ENCODE data around the gene HDLBP. TPM values are rescaled to one million over a fixed set of nuclear protein-coding genes. Genes with fewer than 3 reads are reported as not detected.
"Not testable (repeated sequence)": the region's sequence is repeated elsewhere in the genome, so short reads cannot be mapped to it uniquely, and the experiment has no call there.

HDLBP gene
- polyA plus RNA-seq, 3 donors = 341 to 386 (median 376) TPM

- DNase-seq (ENCODE audit: extremely low read depth in 1 of 11, low read depth in 9 of 11, low spot score in 4 of 11) = no peak
Observed at GRCh38 chr2:241313543-241314095, 1.9 kb downstream of the HDLBP start.

DNA sequence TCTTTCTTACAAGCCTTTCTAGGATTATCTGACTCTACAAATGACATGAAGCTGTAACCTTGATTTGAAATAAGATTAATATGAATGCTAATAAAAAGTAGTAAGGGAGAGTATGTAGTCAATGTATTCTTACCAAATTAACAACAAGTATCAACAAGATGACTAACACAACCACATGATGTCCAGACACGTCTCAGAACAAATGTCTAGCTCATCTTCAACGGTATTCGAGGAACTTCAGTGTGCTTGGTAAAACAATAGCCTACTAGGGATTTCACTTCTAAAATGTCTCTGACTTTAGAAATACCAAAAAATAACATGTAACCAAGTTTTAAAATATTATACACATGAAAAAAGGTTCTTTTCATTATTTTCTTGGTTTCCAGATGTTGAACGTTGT lies 3.4 kb downstream of the HDLBP start:
- DNase-seq (ENCODE audit: extremely low read depth in 1 of 11, low read depth in 9 of 11, low spot score in 4 of 11) = no peak

- no peak for DNase-seq (ENCODE audit: extremely low read depth in 1 of 11, low read depth in 9 of 11, low spot score in 4 of 11)
Observed at GRCh38 chr2:241310917-241311566, 4.4 kb downstream of the HDLBP start.

DNA sequence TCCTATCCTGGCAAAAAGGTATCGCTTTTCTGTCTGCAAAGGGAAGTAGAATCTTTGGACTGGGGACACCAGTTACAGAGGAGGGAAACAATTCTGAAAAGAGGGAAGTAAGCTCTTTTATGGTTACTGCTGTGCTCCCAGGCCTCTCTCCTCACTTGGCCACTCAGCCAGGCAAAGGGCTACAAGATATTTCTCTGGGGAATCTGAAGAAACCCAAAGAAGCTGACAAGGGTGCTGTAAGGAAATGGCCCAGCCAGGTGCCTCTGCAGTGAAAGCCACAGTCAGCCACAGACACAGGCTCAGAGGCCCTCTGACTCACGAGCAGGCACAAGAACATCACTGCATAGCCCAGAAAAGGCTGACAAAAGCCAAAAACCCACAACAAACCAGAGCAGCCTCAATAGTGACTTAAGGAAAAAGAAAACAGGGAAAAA lies 5.8 kb downstream of the HDLBP start:
- no peak for DNase-seq (ENCODE audit: extremely low read depth in 1 of 11, low read depth in 9 of 11, low spot score in 4 of 11)

DNA sequence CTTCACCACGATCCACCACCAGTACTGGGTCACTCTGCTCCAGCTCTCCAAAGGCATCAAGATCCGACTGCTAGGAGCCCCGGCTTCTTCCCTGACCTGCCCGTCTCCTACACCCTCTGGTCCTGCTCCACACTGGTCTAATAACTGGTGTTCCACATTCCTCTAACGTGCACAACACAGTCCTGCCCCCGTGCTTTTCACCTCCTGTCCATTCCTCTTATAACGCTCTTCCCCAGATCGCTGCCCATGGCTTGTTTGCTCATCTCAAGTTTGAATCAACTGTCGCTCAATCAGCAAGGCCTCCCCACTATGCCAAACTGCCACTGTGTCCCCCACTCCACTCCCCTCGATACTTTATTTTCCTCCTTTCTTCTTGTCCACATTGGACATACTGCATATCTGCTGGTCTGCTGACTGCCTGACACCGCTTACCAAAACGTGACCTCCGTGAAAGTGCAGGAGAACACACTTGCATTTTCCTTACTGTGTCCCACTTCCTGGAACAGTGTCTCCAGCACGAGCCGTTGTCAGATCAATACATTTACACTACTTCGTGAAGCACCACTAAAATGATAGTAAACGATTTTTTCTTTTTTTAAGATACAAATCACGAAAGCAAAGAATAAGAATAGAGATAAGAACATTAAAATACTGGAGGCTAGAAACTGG lies 6.5 kb downstream of the HDLBP start:
- no peak for DNase-seq (ENCODE audit: extremely low read depth in 1 of 11, low read depth in 9 of 11, low spot score in 4 of 11)

DNA sequence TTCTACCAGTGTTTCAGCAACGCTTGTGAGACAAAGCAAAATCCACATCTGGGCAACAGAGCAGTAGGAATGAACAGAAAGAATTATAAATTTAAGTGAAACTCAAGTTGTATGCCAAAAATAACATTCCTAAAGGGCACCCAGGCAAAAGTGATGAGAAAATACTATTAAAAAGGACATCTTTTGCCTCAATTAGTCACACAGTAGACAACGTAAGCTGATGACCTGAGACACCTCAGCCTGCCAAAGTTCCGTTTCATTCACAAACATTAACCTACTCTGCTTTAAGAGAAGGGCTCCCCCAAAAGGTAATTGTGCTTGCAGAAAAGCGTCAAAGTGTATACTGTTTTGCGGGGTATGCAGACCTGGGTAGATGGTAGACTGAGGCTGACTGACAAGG lies 7.2 kb downstream of the HDLBP start:
- DNase-seq (ENCODE audit: extremely low read depth in 1 of 11, low read depth in 9 of 11, low spot score in 4 of 11) = no peak

DNA sequence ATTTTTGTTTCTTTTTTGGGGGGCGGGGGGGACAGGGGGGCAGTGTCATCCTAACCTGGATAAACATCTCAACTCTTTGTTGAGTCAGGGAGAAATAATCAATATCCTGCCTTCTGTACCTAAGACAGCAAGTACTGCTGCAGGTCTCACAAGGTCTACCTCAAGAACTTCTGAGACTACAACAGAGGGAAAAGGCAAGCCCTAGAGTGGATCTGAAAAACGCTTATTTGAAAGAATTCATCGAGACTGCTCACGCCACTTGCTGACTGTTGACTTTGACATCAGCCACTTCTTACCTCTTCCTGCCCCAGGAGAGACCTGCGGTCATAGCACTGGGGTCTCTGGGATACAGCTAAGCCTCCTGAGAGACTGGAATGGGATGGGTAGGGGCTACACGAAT lies 8.4 kb downstream of the HDLBP start:
- no peak for DNase-seq (ENCODE audit: extremely low read depth in 1 of 11, low read depth in 9 of 11, low spot score in 4 of 11)

GRCh38 chr2:241304039-241304670 lies 11.3 kb downstream of the HDLBP start:
- DNase-seq (ENCODE audit: extremely low read depth in 1 of 11, low read depth in 9 of 11, low spot score in 4 of 11) = no peak

GRCh38 chr2:241302759-241303651 lies 12.5 kb downstream of the HDLBP start:
- no peak for DNase-seq (ENCODE audit: extremely low read depth in 1 of 11, low read depth in 9 of 11, low spot score in 4 of 11)

GRCh38 chr2:241302083-241302482 lies 13.4 kb downstream of the HDLBP start:
- DNase-seq (ENCODE audit: extremely low read depth in 1 of 11, low read depth in 9 of 11, low spot score in 4 of 11) = no peak

DNA sequence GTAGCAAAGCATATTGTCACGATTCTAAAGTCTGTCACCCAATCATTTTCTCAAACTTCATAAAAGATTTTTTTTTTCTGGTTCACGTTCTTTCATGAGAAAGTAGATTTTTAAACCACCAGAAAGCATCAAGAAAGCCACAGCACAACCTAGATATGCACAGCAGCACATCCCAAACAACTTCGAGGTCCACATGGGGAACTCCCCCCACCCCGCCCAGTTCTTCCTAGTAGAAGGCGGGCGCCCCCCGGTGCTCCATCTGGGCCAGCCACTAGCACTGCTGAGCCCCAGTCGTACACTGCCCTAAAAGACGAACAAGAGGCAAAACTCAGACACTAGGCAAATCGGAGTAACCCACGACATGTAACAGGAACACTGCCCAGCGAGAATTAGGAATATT lies 15.5 kb downstream of the HDLBP start:
- no peak for DNase-seq (ENCODE audit: extremely low read depth in 1 of 11, low read depth in 9 of 11, low spot score in 4 of 11)

DNA sequence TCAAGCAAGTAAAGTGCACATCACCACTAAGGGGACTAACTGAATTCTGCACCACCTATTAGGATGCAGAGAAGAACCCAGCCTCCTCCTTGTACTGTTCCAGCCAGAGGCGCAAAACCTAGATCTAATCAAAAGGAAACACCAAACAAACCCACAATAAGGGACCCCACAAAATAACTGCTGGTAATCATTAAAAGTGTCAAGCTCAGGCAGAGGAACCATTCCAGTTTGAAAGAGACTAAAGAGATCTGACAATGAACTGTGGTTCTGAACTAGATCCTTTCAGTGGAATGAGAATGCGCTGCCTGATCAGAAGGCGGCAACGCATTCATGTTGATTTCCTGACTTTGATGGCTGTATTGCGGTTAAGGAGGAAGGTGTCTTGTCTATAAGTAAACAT lies 16.8 kb downstream of the HDLBP start:
- DNase-seq (ENCODE audit: extremely low read depth in 1 of 11, low read depth in 9 of 11, low spot score in 4 of 11) = no peak

GRCh38 chr2:241296767-241297166 lies 18.7 kb downstream of the HDLBP start:
- DNase-seq (ENCODE audit: extremely low read depth in 1 of 11, low read depth in 9 of 11, low spot score in 4 of 11) = no peak

GRCh38 chr2:241295326-241296095 lies 20.0 kb downstream of the HDLBP start:
- DNase-seq (ENCODE audit: extremely low read depth in 1 of 11, low read depth in 9 of 11, low spot score in 4 of 11) = no peak

- DNase-seq (ENCODE audit: extremely low read depth in 1 of 11, low read depth in 9 of 11, low spot score in 4 of 11) = not testable (repeated sequence)
Observed at GRCh38 chr2:241293378-241293797, 22.1 kb downstream of the HDLBP start.

DNA sequence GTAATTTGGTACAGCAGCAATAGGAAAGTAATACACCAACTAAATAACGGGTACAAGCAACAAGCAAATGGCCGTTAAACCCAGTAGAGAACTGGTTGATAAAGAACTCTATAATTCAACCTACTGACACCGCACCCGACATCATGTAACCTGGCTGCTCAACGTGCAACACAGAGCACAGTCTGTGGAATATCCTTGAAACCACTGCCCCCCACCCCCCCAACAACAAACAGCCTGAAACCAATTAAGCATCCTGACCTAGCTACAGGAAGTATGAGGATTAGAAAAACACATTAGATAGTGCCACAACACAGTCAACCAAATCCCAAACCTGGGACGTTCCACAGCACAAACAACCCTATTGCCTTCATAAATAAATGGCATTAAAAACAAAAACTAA lies 23.5 kb downstream of the HDLBP start:
- no peak for DNase-seq (ENCODE audit: extremely low read depth in 1 of 11, low read depth in 9 of 11, low spot score in 4 of 11)

GRCh38 chr2:241291153-241291552 lies 24.3 kb downstream of the HDLBP start:
- no peak for DNase-seq (ENCODE audit: extremely low read depth in 1 of 11, low read depth in 9 of 11, low spot score in 4 of 11)

DNA sequence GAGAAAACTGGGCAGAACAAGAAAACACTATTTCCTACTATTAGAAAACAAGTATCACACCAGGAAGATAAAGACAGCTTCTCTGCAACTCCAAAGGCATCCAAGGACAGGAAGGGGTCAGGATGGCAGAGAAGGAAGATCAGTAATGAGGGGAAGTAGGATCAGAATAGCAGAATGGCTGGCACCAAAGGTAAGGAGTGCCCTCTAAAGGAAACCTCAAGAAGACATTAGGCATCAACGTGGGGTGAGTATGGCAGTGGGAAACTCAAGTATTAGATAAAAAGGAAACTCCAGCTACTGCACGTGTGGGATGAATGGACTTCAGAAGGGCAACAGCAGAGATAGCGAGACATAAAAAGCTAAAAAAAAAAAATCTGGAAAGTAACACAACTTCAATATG lies 25.9 kb downstream of the HDLBP start:
- DNase-seq (ENCODE audit: extremely low read depth in 1 of 11, low read depth in 9 of 11, low spot score in 4 of 11) = no peak

GRCh38 chr2:241289053-241289452 lies 26.4 kb downstream of the HDLBP start:
- no peak for DNase-seq (ENCODE audit: extremely low read depth in 1 of 11, low read depth in 9 of 11, low spot score in 4 of 11)
